Urinary bladder (tissue), 4 donors: ENCODE results near the gene FGF10. TPM values are rescaled to one million over a fixed set of nuclear protein-coding genes. Genes with fewer than 3 reads are reported as not detected.

Source experiments
- DNase-seq: peaks from one replicate; pipeline ENCODE4 v3.0.0-alpha.2; 2015; ENCODE audit errors: extremely low spot score
- H3K27ac ChIP-seq: one replicate; pipeline ENCODE4 v1.5.1; 2013; ENCODE audit warnings: low read depth, mild to moderate bottlenecking, moderate library complexity
- H3K36me3 ChIP-seq: one replicate; pipeline ENCODE4 v1.6.1; 2013; ENCODE audit warnings: mild to moderate bottlenecking, moderate library complexity; ENCODE audit not compliant: insufficient read depth
- H3K4me1 ChIP-seq: one replicate; pipeline ENCODE4 v1.6.1; 2013; ENCODE audit warnings: mild to moderate bottlenecking, moderate library complexity; ENCODE audit not compliant: insufficient read depth
- H3K4me3 ChIP-seq: one replicate; pipeline ENCODE4 v1.5.1; 2013; ENCODE audit warnings: low read depth, low read length
- WGBS: extraction: QIAGEN DNeasy Blood & Tissue Kit; methylation state at CpG from one replicate; pipeline ENCODE4 v1.1.7; 2013; 5-methylcytosine and 5-hydroxymethylcytosine counted together
- polyA plus RNA-seq: library from polyadenylated mRNA; stranded (reverse); fragments of 200-250 nt; gene quantifications from one replicate; pipeline ENCODE4 v1.2.3, GENCODE V29; 2013
- total RNA-seq: library from RNA; depleted of rRNA; stranded (reverse); fragments of >200 nt; gene quantifications from one replicate; pipeline ENCODE4 v1.2.3, GENCODE V29; 2014
- donor health status: healthy with polysubstance abuse.
- donor health status: healthy.

FGF10 gene
- total and polyA plus RNA-seq, 2 donors: 10.1 to 21.2 TPM

GRCh38 chr5:44331471-44332050 is 57.7 kb downstream of the FGF10 start:
- no peaks in the 10 kb centered on the region for H3K4me1 ChIP-seq
- no peak overlapping the region for H3K4me3 ChIP-seq
- H3K36me3 ChIP-seq: no peaks in the 10 kb centered on the region
- WGBS: 74% methylated on average over 3 of the region's 3 CpGs
- no peak for DNase-seq
- H3K27ac ChIP-seq: no peak overlapping the region

GRCh38 chr5:44329716-44330115 is 59.5 kb downstream of the FGF10 start:
- H3K36me3 ChIP-seq: no peaks in the 10 kb centered on the region
- DNase-seq: no peak
- 71% methylated on average over 2 of the region's 2 CpGs for WGBS
- H3K4me3 ChIP-seq: no peak overlapping the region
- H3K27ac ChIP-seq: no peak overlapping the region
- no peaks in the 10 kb centered on the region for H3K4me1 ChIP-seq

- H3K27ac ChIP-seq: no peak overlapping the region
- no peaks in the 10 kb centered on the region for H3K36me3 ChIP-seq
- H3K4me3 ChIP-seq: no peak overlapping the region
- no peak for DNase-seq
- WGBS: 78% methylated on average over 3 of the region's 3 CpGs
- H3K4me1 ChIP-seq: no peaks in the 10 kb centered on the region
These were observed 68.0 kb downstream of the FGF10 start for GRCh38 chr5:44321144-44321725.

GRCh38 chr5:44320188-44320587 is 69.0 kb downstream of the FGF10 start:
- WGBS: 100% methylated on average over 1 of the region's 1 CpG
- DNase-seq: no peak
- H3K27ac ChIP-seq: no peak overlapping the region
- no peak overlapping the region for H3K4me3 ChIP-seq
- no peaks in the 10 kb centered on the region for H3K36me3 ChIP-seq
- H3K4me1 ChIP-seq: no peaks in the 10 kb centered on the region

- Histone ChIP-seq H3K4me3 (no peak overlapping the region), H3K36me3 (no peaks in the 10 kb centered on the region), H3K4me1 (no peaks in the 10 kb centered on the region), H3K27ac (no peak overlapping the region)
- WGBS: 86% methylated on average over 2 of the region's 2 CpGs
- no peak for DNase-seq
These were observed 70.3 kb downstream of the FGF10 start for GRCh38 chr5:44318883-44319282.

- H3K36me3 ChIP-seq: no peaks in the 10 kb centered on the region
- no peak overlapping the region for H3K4me3 ChIP-seq
- DNase-seq: no peak
- WGBS: 18% methylated on average over 1 of the region's 1 CpG
- H3K4me1 ChIP-seq: no peaks in the 10 kb centered on the region
- no peak overlapping the region for H3K27ac ChIP-seq
These were observed 76.8 kb downstream of the FGF10 start for GRCh38 chr5:44312374-44312773.

GRCh38 chr5:44300551-44300950 is 88.7 kb downstream of the FGF10 start:
- no peaks in the 10 kb centered on the region for H3K36me3 ChIP-seq
- 93% methylated on average over 1 of the region's 1 CpG for WGBS
- no peaks in the 10 kb centered on the region for H3K4me1 ChIP-seq
- no peak overlapping the region for H3K27ac ChIP-seq
- no peak overlapping the region for H3K4me3 ChIP-seq
- no peak for DNase-seq

- Histone ChIP-seq H3K36me3 (no peaks in the 10 kb centered on the region), H3K4me1 (no peaks in the 10 kb centered on the region), H3K4me3 (no peak overlapping the region), H3K27ac (no peak overlapping the region)
- no peak for DNase-seq
- WGBS: 72% methylated on average over 4 of the region's 4 CpGs
These were observed 89.8 kb downstream of the FGF10 start for GRCh38 chr5:44299394-44299793.

- DNase-seq: no peak
- H3K36me3 ChIP-seq: no peaks in the 10 kb centered on the region
- H3K27ac ChIP-seq: no peak overlapping the region
- H3K4me1 ChIP-seq: no peaks in the 10 kb centered on the region
- H3K4me3 ChIP-seq: no peak overlapping the region
- whole genome bisulfite sequencing: 76% methylated on average over 2 of the region's 2 CpGs
These were observed 94.7 kb downstream of the FGF10 start for GRCh38 chr5:44294516-44294915.

GRCh38 chr5:44292736-44293135 is 96.5 kb downstream of the FGF10 start:
- Histone ChIP-seq H3K27ac (no peak overlapping the region), H3K4me1 (no peaks in the 10 kb centered on the region), H3K36me3 (no peaks in the 10 kb centered on the region), H3K4me3 (no peak overlapping the region)
- DNase-seq: no peak
- 72% methylated on average over 2 of the region's 2 CpGs for WGBS

GRCh38 chr5:44278469-44278868 is 110.8 kb downstream of the FGF10 start:
- Histone ChIP-seq H3K27ac (no peak overlapping the region), H3K36me3 (no peaks in the 10 kb centered on the region), H3K4me1 (no peaks in the 10 kb centered on the region), H3K4me3 (no peak overlapping the region)
- no peak for DNase-seq
- WGBS: 65% methylated on average over 3 of the region's 3 CpGs

GRCh38 chr5:44275908-44276307 is 113.3 kb downstream of the FGF10 start:
- DNase-seq: no peak
- H3K4me1 ChIP-seq: no peaks in the 10 kb centered on the region
- H3K36me3 ChIP-seq: no peaks in the 10 kb centered on the region
- WGBS: 35% methylated on average over 1 of the region's 1 CpG
- H3K4me3 ChIP-seq: no peak overlapping the region
- H3K27ac ChIP-seq: no peak overlapping the region

- Histone ChIP-seq H3K4me1 (no peaks in the 10 kb centered on the region), H3K36me3 (no peaks in the 10 kb centered on the region), H3K27ac (no peak overlapping the region), H3K4me3 (no peak overlapping the region)
- 45% methylated on average over 1 of the region's 1 CpG for WGBS
- DNase-seq: no peak
These were observed 113.9 kb downstream of the FGF10 start for GRCh38 chr5:44275329-44275728.

- H3K4me3 ChIP-seq: no peak overlapping the region
- no peak overlapping the region for H3K27ac ChIP-seq
- no peaks in the 10 kb centered on the region for H3K4me1 ChIP-seq
- no peak for DNase-seq
- H3K36me3 ChIP-seq: no peaks in the 10 kb centered on the region
These were observed 121.3 kb downstream of the FGF10 start for GRCh38 chr5:44267909-44268308.
